Vagina (tissue), 2 donors: Measurements from ENCODE around the gene NOTCH3.

Source experiments
- CTCF ChIP-seq, 3 experiments: fragments of 450-650 bp in 2 of 3; fragments of 200-600 bp in 1 of 3; sonication (generic) in 1 of 3; IDR thresholded peaks; one replicate each; pipeline ENCODE4 v1.5.1; 2017 to 2019; ENCODE audit warnings: antibody characterized with exemption in 3 of 3, mild to moderate bottlenecking in 2 of 3, moderate library complexity in 2 of 3
- POLR2A ChIP-seq, 2 donors: fragments of 450-650 bp; IDR thresholded peaks; one replicate each; pipeline ENCODE4 v1.6.1; 2017; ENCODE audit warnings: antibody characterized with exemption in 2 of 2, mild to moderate bottlenecking in 2 of 2, moderate library complexity in 2 of 2
- POLR2AphosphoS5 ChIP-seq, 2 donors: sonication (generic); formaldehyde crosslinking; IDR thresholded peaks; one replicate each; pipeline ENCODE4 v1.9.0; 2017; ENCODE audit warnings: antibody characterized with exemption in 2 of 2, mild to moderate bottlenecking in 2 of 2, low read depth in 1 of 2; ENCODE audit not compliant: insufficient read depth in 1 of 2

- TF ChIP-seq POLR2A (IDR thresholded peaks at IDR 0.05) (no peak), CTCF (IDR thresholded peaks at IDR 0.05) (no peak), POLR2AphosphoS5 (IDR thresholded peaks at IDR 0.05; ENCODE audit: insufficient read depth in 1 of 2, low read depth in 1 of 2) (peak in 1 of 2 donors; percentile 24)
Observed at GRCh38 chr19:15128162-15128770, 72.5 kb downstream of the NOTCH3 start.
